ENCODE measurements around the gene ADK. TPM values are rescaled to one million over a fixed set of nuclear protein-coding genes. Genes with fewer than 3 reads are reported as not detected.

Gene ADK
- total and polyA plus RNA-seq, 2 of the 4 experiments (the other 2 are of a cell fraction) = 30.6 to 40.9 TPM

- no peak for ATAC-seq (ENCODE audit: low read depth)
- Histone ChIP-seq H3K4ac (ENCODE audit: low read depth, low read length) (no peak overlapping the region; the same call in 1 of the 2 replicates), H2BK5ac (ENCODE audit: low read depth, low read length, poor library complexity, severe bottlenecking) (no peak overlapping the region), H3K9ac (ENCODE audit: low read depth, low read length) (no peak overlapping the region), H2BK20ac (ENCODE audit: low read depth, low read length) (peak overlapping the region; percentile 26; the same call in 1 of the 2 replicates), H3K4me1 (ENCODE audit: control insufficient read depth, insufficient read depth, low read length) (peaks cover 2% of the 10 kb centered on the region; the same call in 1 of the 2 replicates), H4K8ac (ENCODE audit: low read depth in 2 of 2, low read length in 2 of 2) (peak overlapping the region in 1 of 2 experiments; percentile 52; a peak in 1 of 4 replicates), H3K18ac (ENCODE audit: low read depth, low read length) (peak overlapping the region; percentile 40; the same call in 1 of the 2 replicates), H2AK5ac (ENCODE audit: low read depth, low read length) (no peak overlapping the region), H2BK15ac (ENCODE audit: low read depth, low read length) (no peak overlapping the region), H4K20me1 (ENCODE audit: insufficient read depth, low read length) (no peaks in the 10 kb centered on the region), H4K91ac (ENCODE audit: insufficient read depth, low read depth, low read length) (no peak overlapping the region), H2BK120ac (ENCODE audit: low read depth, low read length) (no peak overlapping the region), H3K9me3 (ENCODE audit: control insufficient read depth, insufficient read depth, low read length) (peaks cover 5% of the 10 kb centered on the region; the same call in 1 of the 2 replicates), H3K9me1 (ENCODE audit: insufficient read depth, low read length) (peaks cover 4% of the 10 kb centered on the region; the same call in 1 of the 2 replicates), H3K79me1 (ENCODE audit: low read depth in 1 of 2, low read length in 2 of 2) (peaks cover 9 to 36% of the 10 kb centered on the region in 2 experiments; a peak in 3 of 4 replicates), H3K23ac (ENCODE audit: low read depth, low read length) (0 out of 2 replicates have a peak overlapping the region, but pooled peaks have one; percentile 0), H3K4me3 (ENCODE audit: insufficient read depth, low read depth, low read length) (no peak overlapping the region), H2AFZ (replicated peaks; ENCODE audit: low read length, poor library complexity) (no peak overlapping the region), H3K36me3 (ENCODE audit: control insufficient read depth, insufficient read depth, low read length) (no peaks in the 10 kb centered on the region), H3K4me2 (ENCODE audit: low read depth, low read length) (no peak overlapping the region), H3K56ac (ENCODE audit: extremely low read depth, insufficient read depth, low read length) (no peak overlapping the region), H4K5ac (ENCODE audit: low read depth, low read length) (no peak overlapping the region), H3K27me3 (ENCODE audit: control insufficient read depth, insufficient read depth, low read length) (no peaks in the 10 kb centered on the region), H3K27ac (ENCODE audit: insufficient read depth, low read length) (no peak overlapping the region), H2AK9ac (replicated peaks; ENCODE audit: low read depth, low read length, poor library complexity) (no peak overlapping the region), H3K14ac (replicated peaks; ENCODE audit: low read depth, low read length) (0 out of 2 replicates have a peak overlapping the region, but pooled peaks have one; percentile 14)
- no TSS peak for BruUV-seq (replicated peaks)
- dilution Hi-C loops (cut with HindIII; ENCODE audit: low sequenced_read_pairs, unreplicated experiment) = no loop called here
- intact Hi-C loops (cut with micrococcal nuclease) = no loop called here
- in situ Hi-C loops (cut with MboI; ENCODE audit: low sequenced_read_pairs) = no loop called here
- ChIA-PET CTCF (no interaction called here), POLR2A (ENCODE audit: unreplicated experiment) (no interaction called here)
- no peak for TF ChIP-seq MXI1 (IDR thresholded peaks at IDR 0.05; ENCODE audit: borderline replicate concordance, low read depth, low read length)
- no peak for TF ChIP-seq POLR2A (IDR thresholded peaks at IDR 0.05; ENCODE audit: low read depth, low read length)
- no peak for DNase-seq
Measured at GRCh38 chr10:74334221-74334620, 183.2 kb downstream of the ADK start.

Measured in IMR-90 (cell line).